HG03025 (cell line): ENCODE results near the gene CNTN4.
A peak's percentile ranks its signal among the peaks of the same experiment; 100 is the strongest.

Experiments used
- ATAC-seq: cut with Tn5 transposase; IDR thresholded peaks from one replicate; pipeline ENCODE4 v1.9.1; 2021; ENCODE audit warnings: mild to moderate bottlenecking, moderate library complexity; ENCODE audit not compliant: unreplicated experiment, low FRiP score

The CNTN4 gene

DNA sequence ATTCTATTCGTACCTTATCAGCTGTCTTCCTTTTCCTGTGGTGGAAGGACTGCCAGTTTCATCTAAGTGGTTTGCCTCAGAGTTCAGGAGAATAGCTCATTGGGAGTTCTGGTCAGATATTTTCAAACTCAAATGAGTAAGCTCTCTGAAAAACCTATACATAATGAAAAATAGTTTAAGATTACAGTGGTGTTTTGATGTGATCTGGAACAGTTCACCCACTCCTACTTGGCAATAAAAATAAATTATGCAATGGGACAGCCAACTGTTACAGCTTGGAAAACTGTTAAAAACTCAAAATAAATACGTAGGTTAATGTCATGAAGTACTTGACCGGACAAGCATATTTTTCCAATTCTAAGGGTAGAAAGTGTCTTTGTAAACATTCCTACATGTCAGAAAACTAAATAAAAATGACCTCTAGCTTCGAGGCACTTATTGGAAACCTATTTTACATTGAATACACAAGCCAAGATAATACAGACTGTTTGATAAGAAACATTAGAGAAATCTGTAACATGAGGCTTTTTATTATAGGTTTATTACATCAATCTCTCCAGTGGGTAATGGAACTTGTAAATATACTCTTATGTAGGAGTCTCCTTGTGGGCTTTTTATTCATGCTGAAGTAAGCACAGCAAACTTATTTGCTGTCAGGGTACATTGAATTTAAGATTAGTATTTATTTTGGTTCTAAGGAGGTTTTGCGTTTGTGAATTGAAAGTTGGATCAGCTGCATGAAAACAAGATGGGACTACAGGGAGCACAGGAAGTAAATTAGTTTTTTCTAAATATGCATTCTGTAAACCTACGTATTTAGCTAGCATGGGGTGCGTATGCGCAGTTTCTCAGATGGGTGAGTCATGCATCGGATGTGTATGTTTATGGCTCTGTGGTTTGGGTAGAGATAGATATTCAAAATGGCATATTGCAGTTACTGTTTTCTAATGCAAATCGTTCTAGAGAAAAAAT, 558.4 kb downstream of the CNTN4 start:
- ATAC-seq = no peak

- no peak for ATAC-seq
These were observed 559.3 kb downstream of the CNTN4 start for GRCh38 chr3:2657971-2658370.

- no peak for ATAC-seq
These were observed 561.2 kb downstream of the CNTN4 start for GRCh38 chr3:2659896-2660295.

DNA sequence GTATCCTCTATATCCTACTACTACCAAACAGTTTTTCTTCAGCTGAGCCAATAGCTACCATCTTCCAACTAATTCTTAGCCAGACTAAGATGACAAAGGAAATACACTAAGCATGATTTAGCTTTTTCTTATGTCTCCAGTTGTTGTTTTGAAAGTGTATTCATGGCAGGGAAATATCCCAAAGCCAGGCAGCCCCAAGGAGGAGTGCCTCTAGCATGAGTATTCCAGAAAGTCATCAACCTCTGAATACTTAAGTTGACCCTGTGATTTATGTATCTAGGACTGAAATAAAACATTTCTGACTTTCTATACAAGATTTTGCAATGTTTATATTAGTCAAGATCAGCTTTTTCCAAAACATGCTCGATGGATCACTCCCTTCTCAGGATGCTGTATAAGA, 562.4 kb downstream of the CNTN4 start:
- no peak for ATAC-seq

GRCh38 chr3:2677501-2677900, 578.8 kb downstream of the CNTN4 start:
- no peak for ATAC-seq

DNA sequence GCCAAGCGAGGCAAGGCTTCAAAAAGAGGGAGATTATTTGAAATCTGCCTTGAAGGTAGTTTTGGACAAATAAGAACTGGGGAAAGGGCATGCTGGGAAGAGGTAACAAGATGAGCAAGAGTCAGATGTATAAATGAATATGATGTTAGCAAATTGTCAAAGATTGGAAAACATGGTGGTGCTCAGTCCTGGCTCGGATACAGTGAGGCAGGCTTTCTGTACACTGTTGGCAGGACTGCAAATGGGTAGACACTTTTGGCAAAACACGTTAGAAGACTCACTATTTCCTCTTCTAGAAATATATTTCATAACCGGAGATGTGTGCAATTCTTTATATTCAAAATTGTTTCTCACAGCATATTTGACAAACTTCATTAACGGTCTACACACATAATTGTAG, 581.6 kb downstream of the CNTN4 start:
- no peak for ATAC-seq

DNA sequence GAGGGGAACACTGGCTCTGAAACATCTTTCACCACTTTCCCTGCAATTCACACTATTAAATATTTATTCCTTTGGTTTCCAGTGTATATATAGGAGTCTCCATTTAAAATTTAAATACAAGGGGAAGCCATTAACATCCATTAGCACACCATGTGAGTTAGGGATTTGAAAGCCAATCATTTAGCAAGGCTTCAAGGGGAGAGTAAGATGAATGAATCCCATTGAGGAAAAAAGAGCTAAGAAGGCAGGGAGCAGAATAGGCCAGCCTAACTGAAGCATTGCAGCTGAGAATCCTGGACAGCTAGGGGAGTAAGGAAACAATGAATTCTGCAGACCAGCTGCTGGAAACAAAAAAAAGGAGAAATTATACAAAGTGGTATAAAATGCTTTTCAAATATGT, 585.4 kb downstream of the CNTN4 start:
- no peak for ATAC-seq

DNA sequence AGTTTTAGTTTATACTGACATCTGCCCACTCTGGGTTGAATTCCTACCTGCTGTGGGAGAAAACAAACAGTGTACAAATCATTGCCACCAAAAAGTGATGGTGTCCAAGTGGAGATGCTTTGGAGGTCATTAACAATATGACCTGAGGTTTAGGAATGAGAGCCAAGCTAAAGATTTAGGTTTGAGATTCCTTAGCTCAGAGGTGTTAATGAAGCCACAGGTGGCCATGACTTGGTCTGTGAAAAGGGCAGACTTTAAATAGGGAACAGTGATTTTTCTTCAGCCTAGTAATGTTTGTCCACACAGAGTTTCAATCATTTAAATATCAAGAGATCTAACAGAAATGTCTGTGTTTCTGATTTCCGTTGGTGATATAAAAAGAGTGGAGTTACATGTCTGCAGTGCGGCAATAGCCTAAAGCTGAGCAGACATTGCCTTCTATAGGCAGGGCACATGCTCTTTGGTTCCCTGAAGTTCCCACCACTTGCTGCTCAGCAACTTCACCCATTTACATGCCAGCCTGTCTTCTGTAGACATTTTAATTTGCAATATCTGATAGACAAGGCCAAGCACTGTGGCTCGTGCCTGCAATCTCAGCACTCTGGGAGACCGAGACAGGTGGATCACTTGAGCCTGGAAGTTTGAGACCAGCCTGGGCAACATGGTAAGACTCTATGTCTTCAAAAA, 588.3 kb downstream of the CNTN4 start:
- ATAC-seq = no peak

DNA sequence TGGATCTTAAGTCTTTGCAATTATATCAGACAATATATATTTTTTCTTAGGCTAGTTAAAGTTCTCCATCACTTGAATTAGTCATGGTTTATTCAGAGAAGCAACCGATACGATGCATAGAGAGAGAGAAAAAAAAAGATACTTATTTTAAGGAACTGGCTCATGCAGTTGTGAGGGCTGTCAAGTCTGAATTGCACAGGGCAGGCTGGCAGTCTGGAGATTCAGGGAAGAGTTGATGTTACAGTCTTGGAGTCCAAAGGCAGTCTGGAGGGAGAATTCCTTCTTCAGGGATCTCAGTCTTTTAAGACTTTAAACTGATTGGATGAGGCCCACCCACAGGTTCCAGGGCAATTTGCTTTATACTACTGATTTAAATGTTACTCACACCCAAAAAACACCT, 598.9 kb downstream of the CNTN4 start:
- ATAC-seq = no peak

- no peak for ATAC-seq
These were observed 602.8 kb downstream of the CNTN4 start for GRCh38 chr3:2701471-2701870.

GRCh38 chr3:2706144-2706835, 607.6 kb downstream of the CNTN4 start:
- ATAC-seq = no peak

GRCh38 chr3:2706836-2707210, 608.2 kb downstream of the CNTN4 start:
- no peak for ATAC-seq

- no peak for ATAC-seq
These were observed 612.4 kb downstream of the CNTN4 start for GRCh38 chr3:2711081-2711480.

- no peak for ATAC-seq
These were observed 615.3 kb downstream of the CNTN4 start for GRCh38 chr3:2713923-2714322.

DNA sequence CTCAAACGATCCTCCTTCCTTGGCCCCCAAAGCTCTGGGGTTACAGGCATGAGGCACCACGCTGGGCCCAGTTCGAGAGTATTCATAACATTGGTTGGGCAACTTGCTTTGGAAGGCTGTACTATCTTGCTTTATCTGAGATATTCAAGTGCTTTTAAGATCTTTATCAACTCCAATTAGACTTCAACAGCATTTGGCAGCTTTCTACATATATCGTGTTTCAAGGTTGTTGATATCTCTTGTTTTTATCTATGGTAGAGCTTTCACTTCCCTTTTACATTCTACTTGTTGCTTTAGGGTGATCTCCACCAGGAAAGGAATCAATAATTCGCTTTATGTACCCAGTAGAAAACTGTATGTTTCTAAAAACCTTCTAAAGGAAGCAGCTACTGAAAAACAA, 616.2 kb downstream of the CNTN4 start:
- peak; percentile 68 for ATAC-seq

DNA sequence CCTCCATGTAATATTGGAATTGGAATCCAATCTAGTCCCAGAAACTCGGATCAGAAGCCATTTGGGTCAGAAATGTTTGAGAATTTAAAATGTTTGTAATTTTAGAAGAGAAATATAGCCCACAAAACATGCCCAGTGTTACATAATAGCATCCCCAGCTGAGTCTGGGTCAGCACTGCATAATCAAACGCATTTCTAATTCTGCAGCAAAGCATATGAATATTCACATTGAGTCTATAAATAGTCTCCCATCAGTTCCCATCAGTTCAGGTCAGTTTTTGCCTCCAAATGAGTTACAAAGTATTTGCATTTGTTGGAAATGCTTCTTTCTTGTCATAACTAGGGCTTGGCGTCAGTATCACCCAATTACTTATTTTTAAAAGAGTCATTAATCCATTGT, 628.4 kb downstream of the CNTN4 start:
- no peak for ATAC-seq

GRCh38 chr3:2727610-2728318, 629.1 kb downstream of the CNTN4 start:
- no peak for ATAC-seq

DNA sequence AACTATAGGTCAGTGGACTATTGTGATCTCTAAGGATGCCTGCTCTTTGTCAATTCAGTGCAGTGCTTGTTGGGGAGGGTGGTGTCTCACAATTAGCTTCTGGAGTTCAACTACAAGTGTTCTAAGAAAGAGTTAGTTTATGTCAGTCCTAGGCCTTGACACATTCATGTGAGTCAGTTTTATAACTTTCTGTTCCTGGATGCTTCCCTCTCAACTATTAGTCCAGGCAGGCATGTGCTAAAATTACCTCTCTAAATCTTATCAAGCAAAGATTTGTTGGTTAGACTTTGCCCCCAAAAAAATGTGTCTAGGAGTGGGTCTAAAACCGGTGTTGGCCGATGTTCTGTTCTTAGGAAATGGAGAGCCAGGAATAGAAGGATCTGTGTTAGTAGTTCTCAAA, 633.2 kb downstream of the CNTN4 start:
- ATAC-seq = no peak

- no peak for ATAC-seq
These were observed 636.8 kb downstream of the CNTN4 start for GRCh38 chr3:2735392-2735894.

GRCh38 chr3:2741516-2741915, 642.9 kb downstream of the CNTN4 start:
- ATAC-seq = no peak
